GM19455 (cell line): ENCODE results near the gene RAPGEF3.

ENCODE experiments used
- ATAC-seq: cut with Tn5 transposase; IDR thresholded peaks from one replicate; pipeline ENCODE4 v1.9.1; 2021; ENCODE audit not compliant: unreplicated experiment

The RAPGEF3 gene

GRCh38 chr12:47757840-47758583, 668 bp downstream of the RAPGEF3 start:
- no peak for ATAC-seq

- ATAC-seq, result no peak
These were observed 1.3 kb downstream of the RAPGEF3 start for GRCh38 chr12:47757364-47757839.

GRCh38 chr12:47755655-47756562, 2.8 kb downstream of the RAPGEF3 start:
- ATAC-seq, result peak; percentile 70

- ATAC-seq, result peak; percentile 5
These were observed 3.8 kb downstream of the RAPGEF3 start for GRCh38 chr12:47754881-47755280.

GRCh38 chr12:47754126-47754525, 4.6 kb downstream of the RAPGEF3 start:
- no peak for ATAC-seq

- ATAC-seq, result no peak
These were observed 5.4 kb downstream of the RAPGEF3 start for GRCh38 chr12:47753021-47754001.

- ATAC-seq, result no peak
These were observed 6.1 kb downstream of the RAPGEF3 start for GRCh38 chr12:47752552-47752951.

GRCh38 chr12:47752121-47752520, 6.6 kb downstream of the RAPGEF3 start:
- ATAC-seq, result no peak

- ATAC-seq, result no peak
These were observed 7.1 kb downstream of the RAPGEF3 start for GRCh38 chr12:47751561-47751960.

GRCh38 chr12:47750916-47751470, 7.7 kb downstream of the RAPGEF3 start:
- no peak for ATAC-seq

- ATAC-seq, result no peak
These were observed 8.4 kb downstream of the RAPGEF3 start for GRCh38 chr12:47750229-47750798.

- ATAC-seq, result no peak
These were observed 9.8 kb downstream of the RAPGEF3 start for GRCh38 chr12:47748899-47749298.

GRCh38 chr12:47748507-47748828, 10.2 kb downstream of the RAPGEF3 start:
- ATAC-seq, result no peak

- ATAC-seq, result no peak
These were observed 10.8 kb downstream of the RAPGEF3 start for GRCh38 chr12:47747596-47748506.

- ATAC-seq, result no peak
These were observed 11.6 kb downstream of the RAPGEF3 start for GRCh38 chr12:47747126-47747525.

GRCh38 chr12:47746523-47746922, 12.2 kb downstream of the RAPGEF3 start:
- no peak for ATAC-seq

GRCh38 chr12:47746073-47746472, 12.6 kb downstream of the RAPGEF3 start:
- no peak for ATAC-seq

- ATAC-seq, result no peak
These were observed 13.1 kb downstream of the RAPGEF3 start for GRCh38 chr12:47745485-47746041.
